Psoas muscle (tissue), 8 donors: ENCODE results near the gene SERPINB6. TPM values are rescaled to one million over a fixed set of nuclear protein-coding genes. Genes with fewer than 3 reads are reported as not detected.

Source experiments
- ATAC-seq, 4 donors: fragments of 200-7000 bp; cut with Tn5 transposase; one replicate each; pipeline ENCODE4 v1.9.1; 2020; ENCODE audit warnings: moderate library complexity in 3 of 4, mild to moderate bottlenecking in 2 of 4
- DNase-seq, 2 donors: peaks; one replicate each; pipeline ENCODE4 v3.0.0-alpha.2; 2020
- H3K27ac ChIP-seq: fragments of 200-600 bp; one replicate; pipeline ENCODE4 v1.8.0; 2022
- H3K27me3 ChIP-seq, 3 donors: fragments of 200-600 bp in 1 of 3; one replicate each; pipeline versions ENCODE4 v1.6.1 to v1.8.0; 2013 to 2022; ENCODE audit warnings: low read length in 2 of 3, mild to moderate bottlenecking in 2 of 3, moderate library complexity in 1 of 3; ENCODE audit not compliant: insufficient read depth in 3 of 3
- H3K36me3 ChIP-seq, 2 donors: fragments of 200-600 bp in 1 of 2; one replicate each; pipeline versions ENCODE4 v1.6.1 to v1.8.0; 2013 to 2022; ENCODE audit warnings: low read depth in 1 of 2, mild to moderate bottlenecking in 1 of 2, moderate library complexity in 1 of 2; ENCODE audit not compliant: insufficient read depth in 1 of 2
- H3K4me1 ChIP-seq: fragments of 200-600 bp; one replicate; pipeline ENCODE4 v1.8.0; 2022
- H3K4me3 ChIP-seq: fragments of 200-600 bp; one replicate; pipeline ENCODE4 v1.8.0; 2022; ENCODE audit warnings: mild to moderate bottlenecking
- H3K9me3 ChIP-seq: fragments of 200-600 bp; one replicate; pipeline ENCODE4 v1.8.0; 2022
- CTCF ChIP-seq: fragments of 200-600 bp; IDR thresholded peaks from one replicate; pipeline ENCODE4 v1.8.0; 2022; ENCODE audit warnings: antibody characterized with exemption
- WGBS, 3 donors: extraction: QIAGEN DNeasy Blood & Tissue Kit; methylation state at CpG; one replicate each; pipeline versions ENCODE4 v1.1.6 to v1.1.7; 2013; 5-methylcytosine and 5-hydroxymethylcytosine counted together
- intact Hi-C, 2 donors: fragments of 100-400 bp; cut with DNase I; formaldehyde crosslinking; loops; one replicate each; pipeline versions ENCODE4 v1.11.0 to v1.14.2; 2022
- polyA plus RNA-seq, 3 donors: library from polyadenylated mRNA; stranded (reverse); fragments of 200-250 nt; gene quantifications; one replicate each; pipeline ENCODE4 v1.2.3, GENCODE V29; 2013
- total RNA-seq, 4 donors: library from RNA; stranded (reverse); fragmentation: NEBNext Ultra II Directional in 2 of 4; extraction: Animal tissue kit (Norgen Biotek cat#: 25700) in 2 of 4; gene quantifications; one replicate each; pipeline versions ENCODE4 v1.2.1 to v1.2.4, GENCODE V29; 2021 to 2023
- donor health status: healthy with polysubstance abuse.
- donor health status: DM: no; HTN: no; CAD: no; lungs with moderate emphysema.
- donor health status: Bipolar disorder and iron deficiency.
- donor health status: healthy.
- donor health status: DM: yes; HTN: yes; CAD: no.
- donor health status: DM: no; HTN: no; CAD: no.
- donor health status: DM: no; HTN: no; CAD: no.
- donor health status: DM: yes; HTN: yes; CAD: no.

SERPINB6 gene
- total and polyA plus RNA-seq, 7 donors, result 92.3 to 239 (median 165) TPM

GRCh38 chr6:3016473-3017280 is 45.3 kb upstream of the SERPINB6 start:
- no peak for TF ChIP-seq CTCF
- DNase-seq, result no peak
- Histone ChIP-seq H3K36me3 (peaks cover 14 to 96% of the 10 kb centered on the region in 2 donors), H3K27me3 (no peaks in the 10 kb centered on the region), H3K9me3 (no peaks in the 10 kb centered on the region), H3K27ac (no peak overlapping the region), H3K4me3 (no peak overlapping the region), H3K4me1 (peaks cover 18% of the 10 kb centered on the region)
- intact Hi-C loops, result no loop called here
- WGBS, 3 donors, result 94 to 96% (median 96%) methylated on average over 17 of the region's 17 CpGs
- ATAC-seq, result no peak

GRCh38 chr6:3015144-3015543 is 43.8 kb upstream of the SERPINB6 start:
- peaks cover 19 to 100% of the 10 kb centered on the region in 2 donors for H3K36me3 ChIP-seq
- no peak for ATAC-seq
- 90 to 95% (median 94%) methylated on average over 10 of the region's 10 CpGs for WGBS, 3 donors
- peaks cover 6% of the 10 kb centered on the region for H3K4me1 ChIP-seq
- TF ChIP-seq CTCF, result no peak
- no peak for DNase-seq
- no peak overlapping the region for H3K4me3 ChIP-seq
- intact Hi-C loops, result no loop called here
- H3K9me3 ChIP-seq, result no peaks in the 10 kb centered on the region
- H3K27me3 ChIP-seq, result no peaks in the 10 kb centered on the region
- H3K27ac ChIP-seq, result no peak overlapping the region

GRCh38 chr6:3014675-3015066 is 43.3 kb upstream of the SERPINB6 start:
- Histone ChIP-seq H3K27me3 (no peaks in the 10 kb centered on the region), H3K27ac (no peak overlapping the region), H3K9me3 (no peaks in the 10 kb centered on the region), H3K4me3 (no peak overlapping the region), H3K36me3 (peaks cover 22 to 100% of the 10 kb centered on the region in 2 donors), H3K4me1 (peaks cover 5% of the 10 kb centered on the region)
- ATAC-seq, result no peak
- 88 to 91% (median 88%) methylated on average over 4 of the region's 4 CpGs for WGBS, 3 donors
- TF ChIP-seq CTCF, result no peak
- DNase-seq, result no peak
- intact Hi-C loops, result loop anchor here (5.0 kb wide), 2 partner anchors 33 to 238 kb away; no protein-coding TSS in a partner anchor

GRCh38 chr6:3013901-3014674 is 42.7 kb upstream of the SERPINB6 start:
- no peak for ATAC-seq
- intact Hi-C loops, result loop anchor here (5.0 kb wide), 2 partner anchors 33 to 238 kb away; no protein-coding TSS in a partner anchor

More at GRCh38 chr6:3013901-3014674, 42.7 kb upstream of the SERPINB6 start:
- H3K36me3 ChIP-seq, result peaks cover 22 to 100% of the 10 kb centered on the region in 2 donors
- no peak for DNase-seq
- TF ChIP-seq CTCF, result no peak
- no peak overlapping the region for H3K4me3 ChIP-seq
- no peaks in the 10 kb centered on the region for H3K27me3 ChIP-seq
- peak overlapping the region; percentile 18 for H3K27ac ChIP-seq
- WGBS, 3 donors, result 88 to 94% (median 92%) methylated on average over 18 of the region's 18 CpGs
- peaks cover 1% of the 10 kb centered on the region for H3K4me1 ChIP-seq
- H3K9me3 ChIP-seq, result no peaks in the 10 kb centered on the region
